HG02571 (cell line): ENCODE measurements around the gene ABI3BP.

Source experiments
- ATAC-seq: cut with Tn5 transposase; IDR thresholded peaks from one replicate; pipeline ENCODE4 v1.9.1; 2021; ENCODE audit warnings: mild to moderate bottlenecking, moderate library complexity; ENCODE audit not compliant: unreplicated experiment

The ABI3BP gene

DNA sequence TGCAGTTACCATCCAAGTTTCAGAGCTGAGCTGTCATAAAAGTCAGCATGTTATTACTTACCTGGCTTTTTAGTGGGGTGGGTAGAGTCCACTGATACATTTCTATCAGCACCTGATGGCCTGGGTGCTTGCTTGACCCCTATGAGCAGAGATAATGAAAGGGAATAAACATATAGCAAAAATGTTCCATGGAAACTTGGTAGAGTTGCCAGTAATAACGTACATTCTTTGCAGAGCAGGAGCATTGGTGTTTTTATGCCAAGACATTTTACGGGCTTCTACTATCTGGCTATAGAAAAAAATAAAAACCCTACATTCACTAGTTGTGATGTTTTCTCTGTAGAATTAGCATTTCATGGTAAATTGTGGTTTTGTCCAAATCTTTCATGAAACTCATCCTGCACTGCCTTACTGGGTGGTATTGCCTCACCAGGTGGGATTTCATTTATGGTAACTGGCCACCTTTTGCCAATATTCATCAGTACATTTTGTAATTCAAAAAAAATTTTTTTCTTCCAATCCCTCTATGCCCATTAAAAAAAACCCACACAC is 213.1 kb downstream of the ABI3BP start:
- ATAC-seq = no peak

DNA sequence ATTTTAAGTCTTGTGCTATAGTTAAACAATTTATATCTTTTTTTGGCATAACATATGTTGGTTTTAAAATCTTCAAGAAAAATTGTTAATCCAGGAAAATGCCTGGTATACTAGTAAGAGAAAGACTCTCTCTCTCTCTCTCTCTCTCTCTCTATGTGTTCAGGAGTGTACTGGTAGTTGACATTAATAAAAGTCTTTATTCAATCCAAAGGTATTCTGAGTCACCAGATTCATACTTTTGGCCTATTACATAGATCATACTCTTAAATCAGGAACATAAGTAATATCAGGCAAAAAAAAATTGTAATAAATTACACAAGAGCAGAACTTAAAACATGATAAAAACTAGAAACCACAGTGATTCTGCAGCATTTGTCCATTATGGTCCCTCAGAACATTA is 213.7 kb downstream of the ABI3BP start:
- ATAC-seq = no peak

DNA sequence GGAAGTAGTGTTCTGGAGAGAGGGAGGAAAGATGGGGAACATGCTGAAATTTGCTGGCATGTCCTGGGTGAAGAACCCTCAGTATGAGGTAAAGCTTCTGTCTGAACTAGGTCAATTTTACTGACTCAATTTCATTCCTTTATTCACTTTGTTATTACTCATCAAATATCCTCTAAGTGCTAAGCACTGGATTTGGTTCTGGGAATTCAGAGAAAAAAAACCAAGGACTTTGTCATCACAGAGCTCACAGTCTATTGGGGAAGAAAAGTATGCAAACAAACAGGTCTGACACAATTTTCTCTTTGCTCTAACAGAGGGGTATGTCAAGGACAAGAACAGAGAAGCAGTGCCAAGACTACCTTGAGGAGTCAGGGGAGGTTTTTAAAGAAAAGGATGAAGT is 215.9 kb downstream of the ABI3BP start:
- ATAC-seq = no peak

DNA sequence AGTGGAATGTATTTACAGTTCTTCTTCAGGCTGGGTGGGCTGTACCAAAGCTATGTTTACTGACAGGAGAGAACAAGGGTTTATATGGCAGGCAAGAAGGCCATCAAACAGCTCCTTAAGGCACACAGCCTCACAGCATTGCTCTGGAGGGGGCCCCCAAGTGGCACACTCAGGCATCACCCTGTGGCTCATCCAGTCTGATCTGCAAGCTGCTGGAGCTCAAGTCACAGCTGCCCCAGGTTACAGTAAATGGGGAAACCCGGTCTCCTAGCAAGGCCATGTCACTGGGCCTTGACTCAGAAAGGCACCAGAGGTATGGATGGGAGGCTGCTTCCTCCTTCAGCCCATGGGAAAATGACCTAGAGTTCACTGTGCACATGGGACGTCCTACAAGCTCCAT is 216.5 kb downstream of the ABI3BP start:
- ATAC-seq = no peak

DNA sequence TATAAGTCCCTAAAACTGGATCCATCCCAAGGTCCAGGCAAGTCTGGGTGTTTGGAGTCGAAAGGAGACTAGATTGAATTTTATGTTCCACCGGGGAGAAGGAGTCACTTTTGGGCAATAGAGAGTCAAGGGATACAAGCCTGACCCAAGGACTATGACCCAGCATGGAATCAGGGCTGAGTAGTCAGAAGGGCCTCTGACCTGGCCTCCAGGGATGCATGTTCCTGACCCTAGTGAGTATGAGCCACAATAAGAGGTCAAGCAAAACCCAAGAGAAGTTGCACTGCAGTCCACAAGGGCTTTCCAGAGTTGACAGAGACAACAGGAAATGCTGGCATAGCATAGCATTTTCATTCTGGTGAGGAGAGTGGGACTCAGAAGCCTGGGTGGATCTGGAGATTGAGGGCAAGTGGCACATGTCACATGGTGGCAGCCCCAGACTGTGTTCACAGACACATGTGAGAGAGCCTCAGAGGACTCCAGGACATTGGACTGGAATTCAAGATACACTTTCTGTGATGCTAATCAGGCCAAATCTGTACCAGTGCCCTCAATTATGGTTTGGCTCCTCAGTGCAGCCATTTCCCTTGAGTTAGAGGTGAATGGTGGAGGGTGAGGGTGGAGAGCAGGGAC is 217.0 kb downstream of the ABI3BP start:
- ATAC-seq = no peak

DNA sequence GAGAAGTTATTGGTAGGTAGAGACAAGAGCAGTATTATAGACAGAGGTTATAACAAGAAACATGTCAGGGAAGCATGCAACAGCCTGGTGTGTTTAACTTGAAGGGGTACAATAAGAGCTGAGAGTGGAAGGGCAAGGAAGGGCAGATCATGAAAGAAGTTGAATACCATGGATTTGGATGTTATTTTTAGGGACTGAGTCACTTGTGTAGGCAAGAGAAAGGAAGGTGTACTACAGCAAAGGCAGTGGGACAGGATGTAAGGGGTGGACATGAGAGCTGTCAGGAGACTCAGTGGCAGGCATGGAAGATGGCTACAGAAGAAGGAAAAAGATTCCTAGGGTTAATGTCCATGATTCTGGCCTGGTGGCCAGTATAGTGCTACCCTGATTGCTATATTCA is 217.6 kb downstream of the ABI3BP start:
- ATAC-seq = no peak

DNA sequence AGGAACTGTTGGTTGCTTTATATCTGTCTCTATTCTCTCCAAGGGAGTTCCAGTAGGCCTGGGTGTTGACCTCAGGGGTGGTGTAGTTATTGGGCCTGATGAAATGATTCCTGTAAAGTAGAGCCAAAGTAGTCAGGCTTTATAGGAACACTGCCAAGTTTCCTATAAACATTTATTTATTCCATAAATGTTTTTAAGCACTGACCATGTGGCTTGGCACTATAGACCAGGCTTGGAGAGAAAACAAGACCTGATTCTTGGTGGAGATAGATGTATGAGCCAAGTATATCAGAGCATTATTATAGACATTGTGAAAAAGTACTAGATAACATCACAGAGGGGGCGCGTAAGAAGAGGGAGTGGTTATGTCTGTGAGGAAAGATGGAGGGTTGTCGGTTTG is 218.0 kb downstream of the ABI3BP start:
- no peak for ATAC-seq

DNA sequence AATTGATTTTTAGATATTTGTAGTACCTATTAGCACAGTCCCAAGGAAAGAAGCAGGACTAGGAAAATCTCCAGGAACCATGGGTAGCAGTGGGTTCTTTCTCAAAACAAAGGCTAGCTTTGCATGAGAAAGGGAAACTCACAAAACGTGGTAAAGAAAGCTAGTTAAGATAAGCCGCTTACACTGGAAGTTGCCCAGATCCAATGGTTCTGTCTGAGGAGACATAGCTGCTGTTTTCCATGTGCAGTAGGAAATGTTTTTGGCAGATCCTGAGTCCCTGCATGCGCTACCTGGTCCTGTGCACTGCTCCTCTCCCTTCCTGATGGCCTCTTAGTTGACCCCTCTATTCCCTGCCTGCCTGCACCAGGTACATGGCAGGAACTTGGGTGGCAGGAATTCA is 223.5 kb downstream of the ABI3BP start:
- ATAC-seq = no peak

DNA sequence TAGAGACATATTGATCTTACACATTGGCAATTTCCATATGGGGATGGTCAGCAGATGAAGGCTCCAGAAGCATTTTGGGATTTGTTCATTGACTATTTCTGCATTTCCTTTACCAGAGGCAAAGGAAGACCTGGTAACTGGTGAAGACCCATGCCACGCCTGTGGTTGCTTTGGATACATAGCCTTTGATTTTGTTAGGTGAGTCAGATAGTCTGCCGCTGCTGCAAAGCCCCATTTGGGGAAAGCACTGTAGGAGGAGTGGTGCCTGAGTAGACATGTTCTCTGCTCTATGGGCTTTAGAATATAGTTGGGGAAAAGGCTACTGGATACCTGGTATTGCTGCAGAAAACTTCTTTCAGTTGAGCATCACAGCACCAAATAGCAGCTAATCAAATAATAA is 227.2 kb downstream of the ABI3BP start:
- ATAC-seq = no peak

DNA sequence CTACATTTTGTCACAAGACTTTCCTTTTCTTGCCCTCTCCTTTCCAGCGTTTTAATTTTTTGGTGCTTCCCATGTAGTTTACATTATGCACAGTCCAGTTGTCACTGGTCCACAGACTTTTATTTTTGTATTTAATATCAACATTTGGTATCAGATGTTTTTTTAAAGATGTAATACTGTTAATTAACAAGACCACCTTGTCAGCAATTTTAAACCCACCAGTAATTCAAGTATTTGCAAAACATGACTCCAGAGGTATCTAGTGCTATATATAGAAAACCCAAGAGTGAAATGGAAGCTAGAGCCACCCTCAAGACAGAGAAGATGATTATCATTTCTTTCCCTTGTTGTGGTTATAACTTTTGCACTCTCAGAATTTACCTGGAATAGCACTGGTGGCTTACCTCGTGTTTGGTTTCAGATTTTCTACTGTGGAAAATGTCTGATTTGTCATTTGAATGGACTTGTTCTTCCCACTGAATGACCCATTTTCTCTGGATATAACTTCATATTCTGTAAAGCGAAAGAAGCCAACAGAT is 227.7 kb downstream of the ABI3BP start:
- no peak for ATAC-seq

DNA sequence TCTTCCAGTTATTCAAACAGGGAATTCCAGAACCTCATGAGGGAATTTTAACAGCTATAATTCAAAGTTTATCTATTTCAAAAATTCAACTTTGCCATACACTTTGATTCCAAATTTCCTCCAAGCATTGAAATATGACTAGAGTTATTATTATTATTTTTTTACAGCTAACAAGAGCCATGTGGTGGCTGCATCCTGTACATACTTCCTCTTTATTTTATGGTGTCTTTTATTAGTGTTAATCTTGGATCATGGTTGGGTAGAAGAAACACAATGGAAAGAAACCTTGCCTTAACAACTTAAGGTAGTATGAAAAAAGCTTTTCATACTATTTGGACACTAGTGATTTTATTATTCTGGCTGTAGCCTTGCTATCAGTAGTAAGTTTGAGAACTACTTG is 231.3 kb downstream of the ABI3BP start:
- no peak for ATAC-seq

DNA sequence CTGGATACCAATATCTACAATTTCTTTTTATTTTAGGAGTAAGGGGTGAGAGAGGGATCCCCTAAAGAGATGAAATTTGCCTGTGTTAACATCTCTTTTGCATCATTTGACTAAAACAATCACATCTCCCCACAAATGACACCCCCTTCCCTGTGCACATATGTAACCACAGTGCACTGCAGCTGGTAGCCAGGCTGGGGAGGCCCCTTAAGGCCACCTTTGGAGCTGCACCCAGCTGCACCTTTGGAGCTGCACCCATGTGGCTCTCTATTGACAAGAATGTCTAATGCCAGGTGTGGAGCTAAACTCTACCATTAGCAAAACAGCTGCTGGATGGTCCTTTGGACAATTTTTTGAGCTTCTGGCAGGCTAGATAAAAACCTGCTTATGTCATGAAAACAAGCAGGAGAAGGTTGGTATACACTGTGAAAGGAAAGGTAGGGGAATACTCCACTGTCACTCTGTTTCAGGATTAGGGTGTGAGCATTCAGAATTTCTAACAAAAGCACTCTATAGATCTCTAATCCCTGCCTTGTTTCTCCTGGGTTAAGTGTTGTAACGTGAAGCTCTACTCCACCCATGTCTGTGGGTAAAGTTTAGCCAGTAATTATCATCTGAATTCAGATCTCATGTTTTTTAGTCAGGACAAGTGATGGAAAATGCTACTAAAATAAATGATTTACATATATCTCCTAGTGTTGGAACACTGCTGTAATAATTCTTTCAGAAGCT is 231.8 kb downstream of the ABI3BP start:
- ATAC-seq = peak; percentile 63

DNA sequence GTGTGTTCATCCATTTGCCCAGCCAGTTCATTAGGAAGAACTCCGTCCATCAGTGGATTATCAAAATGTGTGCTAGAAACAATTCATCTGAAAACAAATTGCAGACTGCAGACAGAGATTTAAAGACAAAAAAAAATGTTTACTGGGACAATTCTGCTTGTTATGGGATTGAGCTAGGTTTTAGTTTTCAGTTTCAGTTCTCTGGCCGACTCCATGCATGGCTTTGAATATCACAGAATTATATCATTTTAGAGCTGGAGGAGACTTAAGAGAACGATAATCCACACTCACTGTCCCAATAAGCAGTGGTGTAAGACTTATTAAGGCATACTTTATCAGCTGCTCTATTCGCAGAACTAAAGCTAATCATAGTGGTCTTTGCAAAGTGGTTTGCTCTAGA is 232.8 kb downstream of the ABI3BP start:
- ATAC-seq = no peak

DNA sequence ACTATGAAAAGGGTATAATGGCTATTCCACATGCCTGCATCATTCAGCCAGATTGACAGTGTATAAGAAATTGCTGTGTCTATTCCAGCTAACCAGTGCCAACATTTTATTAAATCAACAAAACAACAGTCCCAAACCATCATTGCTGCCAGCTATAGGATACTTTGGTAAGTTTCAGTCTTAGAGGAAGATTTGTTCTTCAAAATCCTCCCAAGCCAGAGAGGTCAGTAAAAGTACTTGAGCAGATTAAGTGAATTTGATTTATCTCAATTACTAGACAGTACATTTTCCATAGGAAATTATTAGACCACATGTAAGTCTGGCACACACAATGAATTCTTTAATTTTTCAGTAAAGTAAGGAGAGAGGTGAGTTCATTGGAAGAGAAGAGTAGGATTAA is 233.3 kb downstream of the ABI3BP start:
- no peak for ATAC-seq

DNA sequence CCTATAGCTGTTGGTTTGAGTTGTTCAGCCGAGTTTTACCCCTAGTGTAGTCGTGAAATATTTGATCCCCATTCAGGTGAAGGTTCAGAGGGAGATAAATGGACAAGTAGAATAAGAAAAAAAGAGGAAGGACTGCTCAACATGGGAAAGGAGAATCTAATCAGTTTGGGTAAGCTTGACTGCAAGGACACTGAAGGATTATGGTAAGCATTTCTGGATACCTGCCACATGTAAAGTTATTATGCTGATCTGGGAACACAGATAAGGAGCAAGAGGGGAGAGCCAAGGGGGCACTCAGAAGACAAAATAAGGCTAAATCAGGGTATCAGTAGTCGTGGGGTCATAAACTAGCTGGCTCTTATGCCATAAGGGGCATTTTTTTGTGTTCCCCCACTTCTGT is 234.1 kb downstream of the ABI3BP start:
- no peak for ATAC-seq

DNA sequence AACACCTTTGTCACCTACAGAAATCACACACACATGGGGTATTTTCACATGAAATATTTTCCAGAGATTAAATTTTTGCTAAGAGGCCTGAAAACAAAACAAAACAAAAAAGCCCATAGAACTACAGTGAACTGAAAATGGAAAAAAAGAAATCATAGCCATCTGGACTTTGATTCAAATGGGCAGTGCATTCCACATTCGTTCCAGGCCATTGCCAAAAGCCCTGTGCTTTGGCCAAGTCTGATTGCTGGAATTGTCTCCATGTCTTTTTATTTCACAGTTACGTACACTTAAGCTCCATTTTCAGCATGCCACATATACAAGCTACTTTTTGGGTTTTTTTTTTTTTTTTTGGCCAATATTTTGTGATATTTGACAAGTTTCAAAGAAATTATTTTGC is 236.8 kb downstream of the ABI3BP start:
- ATAC-seq = no peak

DNA sequence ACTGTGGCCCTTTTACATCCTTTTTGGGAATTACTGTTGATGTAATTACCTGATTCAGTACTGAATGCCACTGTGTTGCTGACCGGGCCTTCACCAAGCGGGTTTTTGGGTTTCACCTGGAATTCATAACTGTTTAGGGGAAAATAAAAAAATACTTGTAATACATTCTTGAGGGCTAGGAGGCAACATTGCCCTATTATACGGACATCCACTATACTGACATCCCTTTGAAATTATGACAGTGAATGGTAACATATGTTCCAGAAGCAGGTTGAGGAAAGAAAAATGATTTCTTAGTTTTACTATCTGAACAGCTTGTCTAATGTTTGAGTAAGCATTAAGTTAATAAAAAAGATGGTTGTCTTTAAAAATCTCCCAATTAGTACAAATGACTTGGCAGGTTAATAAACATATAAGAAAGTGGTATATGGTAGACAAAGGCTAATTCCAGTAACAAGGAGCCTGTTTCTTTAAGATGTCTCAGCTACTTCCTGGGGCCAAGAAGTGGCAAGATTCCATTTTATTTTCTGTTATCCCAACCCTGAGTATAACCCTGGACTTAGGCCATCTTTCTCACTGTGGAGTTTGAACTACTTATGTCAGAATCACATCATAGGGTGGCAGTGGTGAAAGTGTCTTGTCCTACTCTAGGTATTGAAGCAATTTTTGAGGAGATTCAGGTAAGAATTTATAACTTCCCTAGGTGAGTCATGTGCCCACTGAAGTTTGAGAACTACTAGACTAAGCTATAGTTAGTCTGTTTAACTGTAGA is 238.5 kb downstream of the ABI3BP start:
- ATAC-seq = no peak

DNA sequence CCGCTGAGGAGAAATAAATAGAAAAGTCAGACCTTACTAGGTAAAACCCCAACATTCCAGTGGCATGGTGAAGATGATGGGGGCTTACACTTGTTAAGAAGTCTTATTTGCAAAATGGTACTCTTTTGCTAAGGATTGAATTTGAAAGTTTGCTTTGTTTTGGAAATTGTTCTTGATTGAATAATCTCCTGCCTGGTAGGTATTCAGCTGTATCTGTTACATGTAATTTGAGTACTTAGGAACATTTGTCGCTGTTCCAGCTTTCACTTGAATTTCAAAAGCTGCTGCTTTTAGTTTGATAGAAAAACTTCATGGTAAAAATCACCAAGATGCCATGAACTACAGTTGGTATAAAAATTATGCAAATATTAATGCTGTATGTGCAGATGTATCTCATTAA is 239.4 kb downstream of the ABI3BP start:
- ATAC-seq = no peak

DNA sequence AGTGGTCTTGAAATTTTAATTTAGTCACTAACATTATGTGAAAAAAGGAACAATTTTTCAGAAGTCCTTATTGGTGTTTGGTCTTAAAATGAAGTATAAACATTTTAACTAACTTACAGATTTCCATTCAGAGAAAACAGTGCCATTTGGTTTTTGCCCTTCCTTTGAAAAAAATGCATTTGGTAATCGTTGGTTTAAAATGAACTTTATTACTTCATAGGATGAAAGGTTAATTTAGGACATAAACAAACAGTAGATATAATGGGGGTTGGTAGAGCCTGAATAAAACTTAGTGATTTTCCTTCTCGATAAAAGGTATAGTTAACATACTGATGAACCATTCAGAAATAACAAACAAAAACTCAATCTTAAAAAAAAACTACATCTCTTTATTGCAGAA is 244.3 kb downstream of the ABI3BP start:
- ATAC-seq = no peak

DNA sequence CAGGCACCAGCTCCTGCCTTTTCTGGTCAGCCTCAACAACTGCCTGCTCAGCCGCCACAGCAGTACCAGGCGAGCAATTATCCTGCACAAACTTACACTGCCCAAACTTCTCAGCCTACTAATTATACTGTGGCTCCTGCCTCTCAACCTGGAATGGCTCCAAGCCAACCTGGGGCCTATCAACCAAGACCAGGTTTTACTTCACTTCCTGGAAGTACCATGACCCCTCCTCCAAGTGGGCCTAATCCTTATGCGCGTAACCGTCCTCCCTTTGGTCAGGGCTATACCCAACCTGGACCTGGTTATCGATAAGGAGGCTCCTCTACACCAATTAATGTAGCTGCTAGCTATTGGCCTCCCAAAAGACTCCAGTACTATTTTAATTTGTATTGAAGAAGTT is 245.0 kb downstream of the ABI3BP start:
- ATAC-seq = no peak

DNA sequence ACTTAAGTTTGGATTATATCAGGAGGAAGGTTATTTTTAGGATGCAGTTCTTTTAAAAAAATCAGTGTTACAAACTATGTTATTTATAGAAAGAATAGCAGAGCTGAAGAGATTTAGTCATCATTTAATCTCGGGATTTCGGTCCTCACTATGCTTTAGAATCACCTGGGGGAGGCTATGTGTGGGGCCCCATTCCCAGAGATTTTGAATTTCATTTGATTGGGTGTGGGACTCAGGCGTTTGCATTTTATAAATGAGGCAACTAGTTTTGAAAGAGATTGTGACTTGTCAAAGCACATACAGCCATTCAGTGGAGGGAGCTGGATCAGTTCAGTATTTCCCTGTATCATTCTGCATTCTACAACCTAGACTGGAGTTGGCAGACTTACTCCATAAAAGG is 247.1 kb downstream of the ABI3BP start:
- no peak for ATAC-seq

DNA sequence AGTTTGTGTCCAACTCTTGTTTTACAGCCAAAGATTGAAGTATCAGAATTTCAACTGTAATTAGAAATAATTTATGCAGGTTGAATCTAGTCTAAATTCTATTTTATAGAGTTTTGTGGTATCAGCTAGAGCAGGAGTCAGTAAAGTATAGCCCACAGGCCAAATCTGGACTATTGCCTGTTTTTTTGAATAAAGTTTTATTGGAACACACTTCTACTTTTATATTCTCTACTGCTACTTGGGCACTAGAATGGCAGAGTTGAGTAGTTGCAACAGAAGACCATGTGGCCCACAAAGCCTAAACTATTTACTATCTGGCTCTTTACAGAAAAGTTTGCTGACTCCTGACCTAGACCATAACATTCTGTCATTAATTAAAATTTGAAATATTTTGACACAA is 247.6 kb downstream of the ABI3BP start:
- no peak for ATAC-seq
